Activated CD4-positive, alpha-beta memory T cell treated with anti-CD3 and anti-CD28 coated beads, Interleukin-2, amount 10 ng/mL, durations not matched to agents 7 days and 5 days (primary cell): Measurements from ENCODE around the gene INPPL1. TPM values are rescaled to one million over a fixed set of nuclear protein-coding genes. Genes with fewer than 3 reads are reported as not detected.

Experiments used
- CTCF ChIA-PET: fragments of 350-600 bp; sonication (Branson Sonifier 250); formaldehyde crosslinking; loops from one replicate; lab custom pipeline; 2021; ENCODE audit warnings: antibody characterized with exemption, inconsistent platforms; lab: Charles Lee
- POLR2A ChIA-PET: fragments of 350-600 bp; sonication (Branson Sonifier 250); formaldehyde crosslinking; loops from one replicate; lab custom pipeline; 2021; ENCODE audit warnings: antibody characterized with exemption; lab: Charles Lee
- DNase-seq: peaks from one replicate; pipeline ENCODE4 v3.0.0-alpha.2; 2020
- H3K27ac Mint-ChIP-seq: one replicate; pipeline ENCODE4 v1.8.0; 2021; ENCODE audit warnings: mild to moderate bottlenecking, mixed read lengths
- H3K27me3 Mint-ChIP-seq: one replicate; pipeline ENCODE4 v1.8.0; 2021; ENCODE audit warnings: mixed read lengths
- H3K36me3 Mint-ChIP-seq: one replicate; pipeline ENCODE4 v1.8.0; 2021; ENCODE audit warnings: low read depth, mixed read lengths
- H3K4me1 Mint-ChIP-seq: one replicate; pipeline ENCODE4 v1.8.0; 2021; ENCODE audit warnings: mixed read lengths
- H3K4me3 Mint-ChIP-seq: one replicate; pipeline ENCODE4 v1.8.0; 2021; ENCODE audit warnings: mild to moderate bottlenecking, mixed read lengths
- H3K9me3 Mint-ChIP-seq: one replicate; pipeline ENCODE4 v1.8.0; 2021; ENCODE audit warnings: mixed read lengths
- total RNA-seq, 2 experiments: library from RNA; stranded (reverse); gene quantifications; one replicate each; pipeline ENCODE4 v1.2.3, GENCODE V29; 2021

INPPL1 gene
- total RNA-seq, 2 experiments from 2014 or later: 138 to 153 TPM

- Mint-ChIP-seq H3K27me3 (no peaks in the 10 kb centered on the region), H3K9me3 (no peaks in the 10 kb centered on the region), H3K36me3 (peaks cover 46% of the 10 kb centered on the region), H3K4me1 (peaks cover 13% of the 10 kb centered on the region), H3K27ac (no peak overlapping the region), H3K4me3 (no peak overlapping the region)
- ChIA-PET POLR2A (interaction anchor here (0.9 kb wide), 1 partner anchor 128 kb away, joined by 3 read pairs; no protein-coding TSS in a partner anchor), CTCF (interaction anchor here (1.3 kb wide), 1 partner anchor 8 kb away, joined by 3 read pairs; no protein-coding TSS in a partner anchor)
- DNase-seq: peak; percentile 12
Observed at GRCh38 chr11:72229925-72230763, 5.6 kb downstream of the INPPL1 start.

GRCh38 chr11:72230764-72231365, 6.3 kb downstream of the INPPL1 start:
- Mint-ChIP-seq H3K36me3 (peaks cover 49% of the 10 kb centered on the region), H3K9me3 (no peaks in the 10 kb centered on the region), H3K4me1 (peaks cover 6% of the 10 kb centered on the region)

GRCh38 chr11:72231396-72232259, 7.1 kb downstream of the INPPL1 start:
- POLR2A ChIA-PET: interaction anchor here (0.7 kb wide), 1 partner anchor 11 kb away, joined by 3 read pairs; no protein-coding TSS in a partner anchor
- Mint-ChIP-seq H3K27ac (no peak overlapping the region), H3K27me3 (no peaks in the 10 kb centered on the region), H3K36me3 (peaks cover 51% of the 10 kb centered on the region), H3K4me3 (no peak overlapping the region), H3K4me1 (no peaks in the 10 kb centered on the region), H3K9me3 (no peaks in the 10 kb centered on the region)
- DNase-seq: no peak
- CTCF ChIA-PET: no interaction called here

More at GRCh38 chr11:72230764-72231365, 6.3 kb downstream of the INPPL1 start:
- ChIA-PET CTCF (no interaction called here), POLR2A (no interaction called here)
- peak; percentile 5 for DNase-seq
- no peaks in the 10 kb centered on the region for H3K27me3 Mint-ChIP-seq
- H3K27ac Mint-ChIP-seq: no peak overlapping the region
- H3K4me3 Mint-ChIP-seq: no peak overlapping the region

DNA sequence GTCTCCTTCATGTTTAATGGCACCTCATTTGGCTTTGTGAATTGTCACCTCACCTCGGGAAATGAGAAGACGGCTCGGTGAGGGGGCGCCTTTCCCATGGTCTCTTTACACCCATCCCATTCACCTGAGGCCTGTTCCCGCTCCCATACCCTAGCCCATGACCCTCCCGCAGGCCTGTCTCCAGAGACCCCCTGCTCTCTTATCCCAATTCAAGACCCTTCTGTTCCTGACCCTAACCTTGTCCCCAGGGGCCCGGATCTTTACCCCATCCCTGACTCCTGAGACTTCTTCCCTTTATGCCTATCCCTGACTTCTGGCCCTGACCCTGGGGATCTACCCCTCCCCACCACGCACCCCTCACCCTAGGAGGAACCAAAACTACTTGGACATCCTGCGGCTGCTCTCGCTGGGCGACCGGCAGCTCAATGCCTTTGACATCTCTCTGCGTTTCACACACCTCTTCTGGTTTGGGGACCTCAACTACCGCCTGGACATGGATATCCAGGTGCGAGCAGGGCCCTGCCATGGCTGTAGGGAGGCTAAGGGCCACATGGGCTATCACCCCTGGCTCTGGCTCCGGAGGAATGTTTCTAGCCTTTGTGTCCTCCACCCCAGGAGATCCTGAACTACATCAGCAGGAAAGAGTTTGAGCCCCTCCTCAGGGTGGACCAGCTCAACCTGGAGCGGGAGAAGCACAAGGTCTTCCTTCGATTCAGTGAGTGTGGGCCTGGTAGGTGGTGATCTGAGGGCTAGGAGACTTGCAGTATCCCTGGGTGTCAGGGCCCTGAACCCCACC, 7.9 kb downstream of the INPPL1 start:
- DNase-seq: no peak
- Mint-ChIP-seq H3K36me3 (peaks cover 58% of the 10 kb centered on the region), H3K9me3 (no peaks in the 10 kb centered on the region), H3K27ac (no peak overlapping the region), H3K4me3 (no peak overlapping the region), H3K27me3 (no peaks in the 10 kb centered on the region), H3K4me1 (no peaks in the 10 kb centered on the region)
- ChIA-PET POLR2A (no interaction called here), CTCF (no interaction called here)

- DNase-seq: no peak
- H3K4me1 Mint-ChIP-seq: no peaks in the 10 kb centered on the region
- H3K4me3 Mint-ChIP-seq: no peak overlapping the region
- H3K36me3 Mint-ChIP-seq: peaks cover 60% of the 10 kb centered on the region
- ChIA-PET POLR2A (no interaction called here), CTCF (no interaction called here)
- H3K27ac Mint-ChIP-seq: no peak overlapping the region
- H3K9me3 Mint-ChIP-seq: no peaks in the 10 kb centered on the region
- peaks cover under 1% of the 10 kb centered on the region for H3K27me3 Mint-ChIP-seq
Observed at GRCh38 chr11:72233056-72233772, 8.6 kb downstream of the INPPL1 start.

- H3K27me3 Mint-ChIP-seq: peaks cover 4% of the 10 kb centered on the region
- no peak overlapping the region for H3K27ac Mint-ChIP-seq
- POLR2A ChIA-PET: no interaction called here
- CTCF ChIA-PET: no interaction called here
- H3K9me3 Mint-ChIP-seq: no peaks in the 10 kb centered on the region
- H3K4me3 Mint-ChIP-seq: no peak overlapping the region
- peaks cover 58% of the 10 kb centered on the region for H3K36me3 Mint-ChIP-seq
- DNase-seq: peak; percentile 6
- H3K4me1 Mint-ChIP-seq: peaks cover under 1% of the 10 kb centered on the region
Observed at GRCh38 chr11:72233773-72234513, 9.4 kb downstream of the INPPL1 start.

GRCh38 chr11:72234514-72234830, 9.9 kb downstream of the INPPL1 start:
- peak overlapping the region; percentile 38 for H3K27ac Mint-ChIP-seq
- ChIA-PET CTCF (no interaction called here), POLR2A (no interaction called here)
- H3K4me1 Mint-ChIP-seq: peaks cover 4% of the 10 kb centered on the region
- peaks cover 53% of the 10 kb centered on the region for H3K36me3 Mint-ChIP-seq
- H3K4me3 Mint-ChIP-seq: no peak overlapping the region
- H3K27me3 Mint-ChIP-seq: peaks cover 9% of the 10 kb centered on the region
- no peaks in the 10 kb centered on the region for H3K9me3 Mint-ChIP-seq
- DNase-seq: no peak

- H3K4me1 Mint-ChIP-seq: peaks cover 4% of the 10 kb centered on the region
- H3K36me3 Mint-ChIP-seq: peaks cover 49% of the 10 kb centered on the region
- H3K27ac Mint-ChIP-seq: no peak overlapping the region
- no peak overlapping the region for H3K4me3 Mint-ChIP-seq
- H3K27me3 Mint-ChIP-seq: peaks cover 9% of the 10 kb centered on the region
- no peak for DNase-seq
- CTCF ChIA-PET: no interaction called here
- POLR2A ChIA-PET: no interaction called here
- no peaks in the 10 kb centered on the region for H3K9me3 Mint-ChIP-seq
Observed at GRCh38 chr11:72234920-72235319, 10.4 kb downstream of the INPPL1 start.

- CTCF ChIA-PET: interaction anchor here (0.7 to 2.9 kb wide), 4 partner anchors 25 to 258 kb away, joined by 3 to 11 read pairs (median 4); no protein-coding TSS in a partner anchor
Observed at GRCh38 chr11:72235351-72236057, 10.9 kb downstream of the INPPL1 start.

DNA sequence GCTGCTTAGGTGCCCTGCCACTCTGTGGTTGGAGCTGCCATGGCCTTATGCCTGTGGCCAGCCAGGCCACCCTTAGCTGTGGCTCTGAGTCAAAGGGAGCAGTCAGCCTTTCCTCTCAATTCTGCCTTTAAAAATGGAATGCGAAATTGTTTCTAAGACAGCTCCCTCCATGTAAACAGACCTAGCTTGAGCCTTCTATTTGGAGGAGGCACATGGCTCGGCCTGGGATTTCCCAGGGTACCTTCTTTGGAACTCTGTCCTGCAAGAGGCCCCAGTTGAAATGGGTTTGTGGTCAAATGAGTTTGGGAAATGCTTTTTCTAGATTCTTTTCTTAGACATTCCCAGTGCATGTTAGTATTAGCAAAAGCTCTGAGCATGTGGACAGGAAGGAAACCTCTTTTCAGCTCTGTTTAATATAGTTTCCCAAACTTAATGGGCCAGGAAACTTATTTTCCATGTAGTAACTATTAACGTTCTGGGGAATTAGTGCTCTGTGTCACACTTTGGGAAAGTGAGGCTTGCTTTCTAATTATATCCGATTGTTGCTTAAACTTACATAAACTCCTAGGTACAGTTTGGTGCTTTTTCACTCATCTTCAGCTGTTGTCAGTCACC, 11.6 kb downstream of the INPPL1 start:
- H3K4me1 Mint-ChIP-seq: peaks cover 12% of the 10 kb centered on the region
- POLR2A ChIA-PET: interaction anchor here (0.6 to 2.0 kb wide), 4 partner anchors 8 to 13 kb away, joined by 3 to 8 read pairs (median 3); partner anchors contain the start of gene INPPL1

More at GRCh38 chr11:72235351-72236057, 10.9 kb downstream of the INPPL1 start:
- Mint-ChIP-seq H3K36me3 (peaks cover 52% of the 10 kb centered on the region), H3K4me1 (peaks cover 7% of the 10 kb centered on the region), H3K9me3 (no peaks in the 10 kb centered on the region), H3K27ac (no peak overlapping the region), H3K4me3 (no peak overlapping the region), H3K27me3 (peaks cover 13% of the 10 kb centered on the region)
- DNase-seq: no peak
- POLR2A ChIA-PET: interaction anchor here (0.6 to 2.0 kb wide), 3 partner anchors 7 to 12 kb away, joined by 3 to 8 read pairs (median 3); partner anchors contain the start of gene INPPL1

More for the DNA sequence above, 11.6 kb downstream of the INPPL1 start:
- H3K27me3 Mint-ChIP-seq: peaks cover 20% of the 10 kb centered on the region
- H3K9me3 Mint-ChIP-seq: no peaks in the 10 kb centered on the region
- DNase-seq: no peak
- H3K36me3 Mint-ChIP-seq: peaks cover 50% of the 10 kb centered on the region
- CTCF ChIA-PET: interaction anchor here (0.7 to 2.9 kb wide), 7 partner anchors 13 to 259 kb away, joined by 3 to 11 read pairs (median 5); no protein-coding TSS in a partner anchor
- H3K4me3 Mint-ChIP-seq: no peak overlapping the region
- no peak overlapping the region for H3K27ac Mint-ChIP-seq
